Measurements from ENCODE around the gene C16orf92. TPM values are rescaled to one million over a fixed set of nuclear protein-coding genes. Genes with fewer than 3 reads are reported as not detected.

Gene C16orf92
- total RNA-seq, 1 experiment from 2014 or later, result not detected

- TF ChIP-seq ZNF219 (CRISPR knock-in tag; IDR thresholded peaks at IDR 0.05; ENCODE audit: borderline replicate concordance), result no peak
- 0 out of 2 replicates have a peak, but pooled peaks have one; percentile 13 for TF ChIP-seq TEAD1 (CRISPR knock-in tag; IDR thresholded peaks at IDR 0.05)
- no peak for TF ChIP-seq E2F5 (CRISPR knock-in tag; IDR thresholded peaks at IDR 0.05)
- TF ChIP-seq ATF3 (CRISPR knock-in tag; conservative IDR thresholded peaks at IDR 0.05), result no peak
- TF ChIP-seq ZBTB43 (CRISPR knock-in tag; IDR thresholded peaks at IDR 0.05), result no peak; the same call in 1 of the 2 replicates
- no peak for TF ChIP-seq ZNF512 (CRISPR knock-in tag; IDR thresholded peaks at IDR 0.05; ENCODE audit: borderline replicate concordance)
- no peak for TF ChIP-seq ZNF232 (CRISPR knock-in tag; IDR thresholded peaks at IDR 0.05)
- no peak for TF ChIP-seq NFYB (CRISPR knock-in tag; conservative IDR thresholded peaks at IDR 0.05; ENCODE audit: low read depth)
- TF ChIP-seq MLX (CRISPR knock-in tag; IDR thresholded peaks at IDR 0.05), result no peak
- no peak for TF ChIP-seq GTF2I (CRISPR knock-in tag; conservative IDR thresholded peaks at IDR 0.05)
- peak; percentile 45 for TF ChIP-seq MAX (CRISPR knock-in tag; IDR thresholded peaks at IDR 0.05)
- no peak for TF ChIP-seq NFE2L1 (CRISPR knock-in tag; IDR thresholded peaks at IDR 0.05)
- no peak for TF ChIP-seq TEAD4 (CRISPR knock-in tag; IDR thresholded peaks at IDR 0.05)
- no peak for TF ChIP-seq FOXP1 (CRISPR knock-in tag; IDR thresholded peaks at IDR 0.05; ENCODE audit: borderline replicate concordance)
- no peak for TF ChIP-seq ZNF425 (CRISPR knock-in tag; conservative IDR thresholded peaks at IDR 0.05)
- no peak for TF ChIP-seq FOXJ3 (CRISPR knock-in tag; IDR thresholded peaks at IDR 0.05; ENCODE audit: borderline replicate concordance)
- no peak for TF ChIP-seq ZNF317 (CRISPR knock-in tag; IDR thresholded peaks at IDR 0.05; ENCODE audit: borderline replicate concordance, low read depth)
- TF ChIP-seq E2F1 (CRISPR knock-in tag; IDR thresholded peaks at IDR 0.05), result no peak
Observed at GRCh38 chr16:30063893-30064728, 41.1 kb downstream of the C16orf92 start (continued).
